ENCODE measurements around the gene SPZ1. TPM values are rescaled to one million over a fixed set of nuclear protein-coding genes. Genes with fewer than 3 reads are reported as not detected.

The SPZ1 gene
- total RNA-seq, 1 experiment from 2014 or later = not detected

DNA sequence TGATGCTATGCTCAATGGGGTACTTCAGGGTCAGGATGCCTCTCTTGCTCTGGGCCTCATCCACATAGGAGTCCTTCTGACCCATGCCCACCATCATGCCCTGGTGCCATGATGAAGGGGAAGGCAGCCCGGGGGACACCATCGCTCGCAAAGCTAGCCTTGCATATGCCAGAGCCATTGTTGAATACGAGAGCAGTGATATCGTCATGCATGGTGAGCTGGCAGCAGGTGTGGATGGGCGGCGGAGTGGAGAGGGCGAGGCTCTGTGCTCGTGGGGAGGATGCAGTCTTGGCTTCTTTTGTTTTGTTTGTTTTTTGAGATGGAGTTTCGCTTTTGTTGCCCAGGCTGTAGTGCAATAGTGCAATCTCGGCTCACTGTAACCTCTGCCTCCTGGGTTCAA is 17.2 kb upstream of the SPZ1 start:
- intact Hi-C loops (cut with micrococcal nuclease; ENCODE audit: unreplicated experiment) = no loop called here
- CTCF ChIA-PET = interaction anchor here (0.6 kb wide), 1 partner anchor 669 kb away, joined by 4 read pairs; no protein-coding TSS in a partner anchor
- BruUV-seq (replicated peaks) = no TSS peak
- no peak for DNase-seq
- H3K4me1 Mint-ChIP-seq (ENCODE audit: low read depth, unreplicated experiment) = no peaks in the 10 kb centered on the region
- H3K36me3 Mint-ChIP-seq (ENCODE audit: insufficient read depth, unreplicated experiment) = no peaks in the 10 kb centered on the region
- no peaks in the 10 kb centered on the region for H3K27me3 Mint-ChIP-seq (ENCODE audit: unreplicated experiment)
- no peak overlapping the region for H3K27ac Mint-ChIP-seq (ENCODE audit: unreplicated experiment)
- no peak overlapping the region for H3K4me3 Mint-ChIP-seq (ENCODE audit: low read depth, unreplicated experiment)
- no peaks in the 10 kb centered on the region for H3K9me3 Mint-ChIP-seq (ENCODE audit: low read depth, unreplicated experiment)
- TF ChIP-seq, protein P1, sequence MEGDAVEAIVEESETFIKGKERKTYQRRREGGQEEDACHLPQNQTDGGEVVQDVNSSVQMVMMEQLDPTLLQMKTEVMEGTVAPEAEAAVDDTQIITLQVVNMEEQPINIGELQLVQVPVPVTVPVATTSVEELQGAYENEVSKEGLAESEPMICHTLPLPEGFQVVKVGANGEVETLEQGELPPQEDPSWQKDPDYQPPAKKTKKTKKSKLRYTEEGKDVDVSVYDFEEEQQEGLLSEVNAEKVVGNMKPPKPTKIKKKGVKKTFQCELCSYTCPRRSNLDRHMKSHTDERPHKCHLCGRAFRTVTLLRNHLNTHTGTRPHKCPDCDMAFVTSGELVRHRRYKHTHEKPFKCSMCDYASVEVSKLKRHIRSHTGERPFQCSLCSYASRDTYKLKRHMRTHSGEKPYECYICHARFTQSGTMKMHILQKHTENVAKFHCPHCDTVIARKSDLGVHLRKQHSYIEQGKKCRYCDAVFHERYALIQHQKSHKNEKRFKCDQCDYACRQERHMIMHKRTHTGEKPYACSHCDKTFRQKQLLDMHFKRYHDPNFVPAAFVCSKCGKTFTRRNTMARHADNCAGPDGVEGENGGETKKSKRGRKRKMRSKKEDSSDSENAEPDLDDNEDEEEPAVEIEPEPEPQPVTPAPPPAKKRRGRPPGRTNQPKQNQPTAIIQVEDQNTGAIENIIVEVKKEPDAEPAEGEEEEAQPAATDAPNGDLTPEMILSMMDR (IDR thresholded peaks at IDR 0.05; ENCODE audit: unreplicated experiment) = no peak

DNA sequence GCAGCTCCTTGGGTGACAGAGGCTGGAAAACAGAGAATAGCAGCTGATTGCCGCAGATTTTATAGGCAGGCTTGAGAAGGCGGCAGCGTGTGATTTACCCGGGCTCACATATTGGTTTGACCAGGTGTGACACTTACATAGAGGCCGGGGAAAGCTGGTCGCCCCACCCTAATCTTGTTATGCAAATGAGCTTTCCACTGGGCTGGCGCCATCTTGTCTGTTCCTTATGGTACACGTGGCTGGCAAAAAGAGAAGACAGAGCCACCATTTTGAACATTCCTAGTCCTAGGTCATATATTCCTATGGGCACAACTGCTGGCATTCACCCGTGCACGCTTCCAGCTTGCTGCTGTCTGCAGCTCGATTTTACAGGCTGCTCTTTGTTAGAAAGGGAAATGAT is 11.3 kb upstream of the SPZ1 start:
- no peaks in the 10 kb centered on the region for H3K36me3 Mint-ChIP-seq (ENCODE audit: insufficient read depth, unreplicated experiment)
- intact Hi-C loops (cut with micrococcal nuclease; ENCODE audit: unreplicated experiment) = no loop called here
- H3K4me1 Mint-ChIP-seq (ENCODE audit: low read depth, unreplicated experiment) = no peaks in the 10 kb centered on the region
- no peaks in the 10 kb centered on the region for H3K27me3 Mint-ChIP-seq (ENCODE audit: unreplicated experiment)
- DNase-seq = no peak
- H3K4me3 Mint-ChIP-seq (ENCODE audit: low read depth, unreplicated experiment) = no peak overlapping the region
- H3K27ac Mint-ChIP-seq (ENCODE audit: unreplicated experiment) = no peak overlapping the region
- TF ChIP-seq, protein P1 (IDR thresholded peaks at IDR 0.05; ENCODE audit: unreplicated experiment) = no peak
- CTCF ChIA-PET = interaction anchor here (0.6 to 4.7 kb wide), 7 partner anchors 22 to 225 kb away, joined by 3 to 81 read pairs (median 7); partner anchors contain the start of gene SERINC5
- BruUV-seq (replicated peaks) = no TSS peak
- H3K9me3 Mint-ChIP-seq (ENCODE audit: low read depth, unreplicated experiment) = peaks cover 6% of the 10 kb centered on the region

DNA sequence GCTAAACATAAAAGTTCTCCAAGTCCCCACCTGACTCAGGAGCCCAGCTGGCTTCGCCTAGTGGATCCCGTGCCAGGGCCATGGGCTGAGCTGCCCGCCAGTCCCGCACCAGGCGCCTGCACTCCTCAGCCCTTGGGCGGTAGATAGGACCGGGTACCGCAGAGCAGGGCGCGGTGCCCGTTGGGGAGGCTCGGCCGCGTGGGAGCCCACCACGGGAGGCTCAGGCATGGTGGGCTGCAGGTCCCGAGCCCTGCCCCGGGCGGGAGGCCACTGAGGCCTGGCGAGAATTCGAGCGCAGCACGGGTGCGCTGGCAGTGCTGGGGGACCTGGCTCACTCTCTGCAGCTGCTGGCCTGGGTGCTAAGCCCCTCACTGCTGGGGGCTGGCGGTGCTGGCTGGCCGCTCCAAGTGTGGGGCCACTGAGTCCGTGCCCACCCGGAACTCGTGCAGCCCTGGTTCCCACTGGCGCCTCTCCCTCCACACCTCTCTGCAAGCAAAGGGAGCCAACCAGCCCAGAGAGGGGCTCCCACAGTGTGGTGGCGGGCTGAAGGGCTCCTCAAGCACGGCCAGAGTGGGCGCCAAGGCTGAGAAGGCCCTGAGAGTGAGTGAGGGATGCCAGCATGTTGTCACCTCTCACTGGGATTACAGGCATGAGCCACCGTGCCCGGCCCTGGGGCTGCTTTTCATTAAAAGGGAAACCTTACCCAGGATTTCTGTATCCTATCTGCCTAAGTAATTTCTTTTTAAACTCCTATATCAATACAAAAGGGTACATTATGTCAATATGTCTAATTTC is 9.7 kb upstream of the SPZ1 start:
- TF ChIP-seq, protein P1 (IDR thresholded peaks at IDR 0.05; ENCODE audit: unreplicated experiment) = no peak
- Mint-ChIP-seq H3K4me3 (ENCODE audit: low read depth, unreplicated experiment) (no peak overlapping the region), H3K4me1 (ENCODE audit: low read depth, unreplicated experiment) (no peaks in the 10 kb centered on the region), H3K9me3 (ENCODE audit: low read depth, unreplicated experiment) (peaks cover 6% of the 10 kb centered on the region), H3K36me3 (ENCODE audit: insufficient read depth, unreplicated experiment) (no peaks in the 10 kb centered on the region), H3K27ac (ENCODE audit: unreplicated experiment) (no peak overlapping the region), H3K27me3 (ENCODE audit: unreplicated experiment) (peaks cover 3% of the 10 kb centered on the region)
- BruUV-seq (replicated peaks) = no TSS peak
- intact Hi-C loops (cut with micrococcal nuclease; ENCODE audit: unreplicated experiment) = no loop called here
- DNase-seq = no peak
- CTCF ChIA-PET = interaction anchor here (4.7 kb wide), 1 partner anchor 218 kb away, joined by 81 read pairs; no protein-coding TSS in a partner anchor

DNA sequence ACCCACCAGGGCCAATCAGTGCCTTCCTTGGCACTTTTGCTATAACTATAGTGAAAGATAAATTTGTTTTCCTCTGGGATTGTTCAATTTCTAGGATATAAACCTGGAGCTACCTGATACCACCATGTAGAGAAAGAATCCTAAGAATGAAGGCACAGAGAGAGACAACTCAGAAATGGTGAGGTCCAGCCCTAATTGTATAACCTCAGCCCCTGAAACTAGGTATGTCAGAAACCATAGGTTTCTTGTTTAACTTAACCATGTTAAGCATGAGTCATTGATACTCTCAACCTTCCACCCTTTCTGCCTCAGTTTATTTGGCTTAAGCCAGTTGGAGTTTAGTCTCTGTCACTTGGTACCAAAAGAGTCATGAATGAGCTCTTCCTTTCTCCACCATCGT is 4.6 kb upstream of the SPZ1 start:
- CTCF ChIA-PET = interaction anchor here (0.6 to 1.2 kb wide), 2 partner anchors 8 to 315 kb away, joined by 4 to 5 read pairs; no protein-coding TSS in a partner anchor
- TF ChIP-seq, protein P1 (IDR thresholded peaks at IDR 0.05; ENCODE audit: unreplicated experiment) = no peak
- peaks cover 2% of the 10 kb centered on the region for H3K9me3 Mint-ChIP-seq (ENCODE audit: low read depth, unreplicated experiment)

More for the DNA sequence above, 4.6 kb upstream of the SPZ1 start:
- peaks cover 41% of the 10 kb centered on the region for H3K27me3 Mint-ChIP-seq (ENCODE audit: unreplicated experiment)
- no TSS peak for BruUV-seq (replicated peaks)
- no peak overlapping the region for H3K4me3 Mint-ChIP-seq (ENCODE audit: low read depth, unreplicated experiment)
- H3K36me3 Mint-ChIP-seq (ENCODE audit: insufficient read depth, unreplicated experiment) = no peaks in the 10 kb centered on the region
- no peaks in the 10 kb centered on the region for H3K4me1 Mint-ChIP-seq (ENCODE audit: low read depth, unreplicated experiment)
- H3K27ac Mint-ChIP-seq (ENCODE audit: unreplicated experiment) = no peak overlapping the region
- intact Hi-C loops (cut with micrococcal nuclease; ENCODE audit: unreplicated experiment) = no loop called here
- no peak for DNase-seq

Data from Calu3 (cell line).